Ovary (tissue), 3 donors: ENCODE measurements around the gene PCDHGA8.

ENCODE experiments used
- CTCF ChIP-seq, 3 donors: fragments of 450-650 bp in 2 of 3; fragments of 200-600 bp in 1 of 3; IDR thresholded peaks; one replicate each; pipeline versions ENCODE4 v1.5.1 to v1.8.0; 2016 to 2022; ENCODE audit warnings: antibody characterized with exemption in 3 of 3, mild to moderate bottlenecking in 1 of 3
- EP300 ChIP-seq: sonication (generic); formaldehyde crosslinking; IDR thresholded peaks from one replicate; pipeline ENCODE4 v1.6.1; 2017; ENCODE audit warnings: antibody characterized with exemption
- POLR2A ChIP-seq: fragments of 450-650 bp; IDR thresholded peaks from one replicate; pipeline ENCODE4 v1.6.1; 2017; ENCODE audit warnings: antibody characterized with exemption, mild to moderate bottlenecking, moderate library complexity
- donor health status: DM: no; HTN: no; CAD: no.

- TF ChIP-seq CTCF (IDR thresholded peaks at IDR 0.05) (no peak), POLR2A (no peak), EP300 (no peak)
These were observed 26.2 kb upstream of the PCDHGA8 start for GRCh38 chr5:141366016-141366896.
